Chondrocyte (in vitro differentiated cells): ENCODE results near the gene RASSF4. TPM values are rescaled to one million over a fixed set of nuclear protein-coding genes. Genes with fewer than 3 reads are reported as not detected.

Experiments
- DNase-seq: peaks from one replicate; pipeline ENCODE4 v3.0.0; 2021; ENCODE audit warnings: mixed read lengths, low spot score
- H3K27ac Mint-ChIP-seq: one replicate; pipeline ENCODE4 v1.8.0; 2021; ENCODE audit warnings: mild to moderate bottlenecking, moderate library complexity, mixed read lengths; ENCODE audit not compliant: unreplicated experiment
- H3K27me3 Mint-ChIP-seq: 2 replicates; pipeline ENCODE4 v1.8.0; 2021; ENCODE audit warnings: low read depth, mixed read lengths
- H3K36me3 Mint-ChIP-seq: 2 replicates; pipeline ENCODE4 v1.8.0; 2021; ENCODE audit warnings: low read depth, mixed read lengths
- H3K4me1 Mint-ChIP-seq: 2 replicates; pipeline ENCODE4 v1.8.0; 2021; ENCODE audit warnings: low read depth, mild to moderate bottlenecking, mixed read lengths
- H3K4me3 Mint-ChIP-seq: one replicate; pipeline ENCODE4 v1.8.0; 2021; ENCODE audit warnings: mild to moderate bottlenecking, moderate library complexity, mixed read lengths; ENCODE audit not compliant: unreplicated experiment
- H3K9me3 Mint-ChIP-seq: 2 replicates; pipeline ENCODE4 v1.8.0; 2021; ENCODE audit warnings: low read depth, mixed read lengths
- CTCF ChIP-seq: fragments of 200-600 bp; sonication (generic); IDR thresholded peaks from 2 replicates; pipeline ENCODE4 v1.5.0; 2021; ENCODE audit warnings: antibody characterized with exemption, mild to moderate bottlenecking, moderate library complexity
- total RNA-seq: library from RNA; stranded (reverse); gene quantifications from 3 replicates; pipeline ENCODE4 v1.2.1, GENCODE V29; 2021

The RASSF4 gene
- total RNA-seq, 1 donor from 2014 or later = 37.8 TPM

GRCh38 chr10:44973323-44974081 lies 13.9 kb downstream of the RASSF4 start:
- Mint-ChIP-seq H3K9me3 (no peaks in the 10 kb centered on the region), H3K27ac (peak overlapping the region; percentile 54), H3K4me3 (no peak overlapping the region), H3K36me3 (peaks cover 21% of the 10 kb centered on the region), H3K4me1 (peaks cover 47% of the 10 kb centered on the region), H3K27me3 (no peaks in the 10 kb centered on the region)
- TF ChIP-seq CTCF = no peak
- no peak for DNase-seq

- H3K27me3 Mint-ChIP-seq = no peaks in the 10 kb centered on the region
- peaks cover 50% of the 10 kb centered on the region for H3K4me1 Mint-ChIP-seq
- no peak overlapping the region for H3K4me3 Mint-ChIP-seq
- no peak for DNase-seq
- H3K27ac Mint-ChIP-seq = peak overlapping the region; percentile 80
- peaks cover 16% of the 10 kb centered on the region for H3K36me3 Mint-ChIP-seq
- TF ChIP-seq CTCF = no peak
- no peaks in the 10 kb centered on the region for H3K9me3 Mint-ChIP-seq
Observed at GRCh38 chr10:44974082-44974627, 14.6 kb downstream of the RASSF4 start.

- H3K27me3 Mint-ChIP-seq = no peaks in the 10 kb centered on the region
- peaks cover 57% of the 10 kb centered on the region for H3K4me1 Mint-ChIP-seq
- peak overlapping the region; percentile 80 for H3K27ac Mint-ChIP-seq
- TF ChIP-seq CTCF = peak; percentile 100
- no peak for DNase-seq
- H3K36me3 Mint-ChIP-seq = peaks cover 14% of the 10 kb centered on the region
- no peaks in the 10 kb centered on the region for H3K9me3 Mint-ChIP-seq
- peak overlapping the region; percentile 49 for H3K4me3 Mint-ChIP-seq
Observed at GRCh38 chr10:44974628-44975430, 15.2 kb downstream of the RASSF4 start.

- Mint-ChIP-seq H3K4me1 (peaks cover 65% of the 10 kb centered on the region), H3K4me3 (peak overlapping the region; percentile 92), H3K27me3 (no peaks in the 10 kb centered on the region)
Observed at GRCh38 chr10:44975431-44976331, 16.1 kb downstream of the RASSF4 start.

More at GRCh38 chr10:44975431-44976331, 16.1 kb downstream of the RASSF4 start:
- H3K36me3 Mint-ChIP-seq = peaks cover 12% of the 10 kb centered on the region
- no peak for TF ChIP-seq CTCF
- peak overlapping the region; percentile 95 for H3K27ac Mint-ChIP-seq
- no peak for DNase-seq
- H3K9me3 Mint-ChIP-seq = no peaks in the 10 kb centered on the region
